Trophoblast cell (in vitro differentiated cells and primary cell): Measurements from ENCODE around the gene FRMPD1.

Source experiments
- DNase-seq, 2 donors: peaks; one replicate each; pipeline ENCODE4 v3.0.0-alpha.2; 2016
- H2AFZ ChIP-seq: 2 replicates; pipeline ENCODE4 v1.6.1; 2013; ENCODE audit warnings: low read length, moderate library complexity, mild to moderate bottlenecking; ENCODE audit not compliant: insufficient read depth, poor library complexity
- H2AK5ac ChIP-seq: 2 replicates; pipeline ENCODE4 v1.6.1; 2013; ENCODE audit warnings: mild to moderate bottlenecking, low read length
- H2BK120ac ChIP-seq: 2 replicates; pipeline ENCODE4 v1.6.1; 2013; ENCODE audit warnings: low read length, mild to moderate bottlenecking, moderate library complexity; ENCODE audit not compliant: insufficient read depth, poor library complexity
- H2BK12ac ChIP-seq: 2 replicates; pipeline ENCODE4 v1.6.1; 2013; ENCODE audit warnings: mild to moderate bottlenecking, low read length, moderate library complexity
- H2BK5ac ChIP-seq: 2 replicates; pipeline ENCODE4 v1.6.1; 2013; ENCODE audit warnings: low read length, low read depth, moderate library complexity, mild to moderate bottlenecking; ENCODE audit not compliant: poor library complexity
- H3K14ac ChIP-seq: 2 replicates; pipeline ENCODE4 v1.6.1; 2013; ENCODE audit warnings: mild to moderate bottlenecking, low read length
- H3K18ac ChIP-seq: 2 replicates; pipeline ENCODE4 v1.6.1; 2013; ENCODE audit warnings: mild to moderate bottlenecking, low read length
- H3K23ac ChIP-seq: 2 replicates; pipeline ENCODE4 v1.6.1; 2013; ENCODE audit warnings: low read length
- H3K27ac ChIP-seq: 2 replicates; pipeline ENCODE4 v1.5.1; 2013; ENCODE audit warnings: low read depth, mild to moderate bottlenecking, inconsistent platforms, low read length, moderate library complexity
- H3K27me3 ChIP-seq: 2 replicates; pipeline ENCODE4 v1.6.1; 2013; ENCODE audit warnings: inconsistent platforms, mild to moderate bottlenecking, low read length, moderate library complexity; ENCODE audit not compliant: insufficient read depth
- H3K36me3 ChIP-seq, 2 experiments: 1 replicate in 1 of 2; 2 replicates in 1 of 2; pipeline ENCODE4 v1.6.1; 2013; ENCODE audit warnings: low read length in 2 of 2, mild to moderate bottlenecking in 2 of 2, moderate library complexity in 1 of 2; ENCODE audit not compliant: insufficient read depth in 2 of 2, control insufficient read depth in 1 of 2
- H3K4ac ChIP-seq: 2 replicates; pipeline ENCODE4 v1.6.1; 2013; ENCODE audit warnings: low read depth, mild to moderate bottlenecking, low read length, moderate library complexity
- H3K4me1 ChIP-seq, 2 experiments: 1 replicate in 1 of 2; 2 replicates in 1 of 2; pipeline ENCODE4 v1.6.1; 2013; ENCODE audit warnings: low read length in 2 of 2, mild to moderate bottlenecking in 2 of 2, moderate library complexity in 1 of 2; ENCODE audit not compliant: insufficient read depth in 2 of 2, control insufficient read depth in 1 of 2
- H3K4me2 ChIP-seq: 2 replicates; pipeline ENCODE4 v1.6.1; 2013; ENCODE audit warnings: inconsistent platforms, mild to moderate bottlenecking, low read length, moderate library complexity
- H3K4me3 ChIP-seq: 2 replicates; pipeline ENCODE4 v1.5.1; 2013; ENCODE audit warnings: mild to moderate bottlenecking, low read depth, low read length, inconsistent platforms
- H3K79me1 ChIP-seq: one replicate; pipeline ENCODE4 v1.6.1; 2013; ENCODE audit warnings: low read length
- H3K79me2 ChIP-seq: 2 replicates; pipeline ENCODE4 v1.6.1; 2013; ENCODE audit warnings: low read length, mild to moderate bottlenecking; ENCODE audit not compliant: control insufficient read depth, insufficient read depth, poor library complexity
- H3K9ac ChIP-seq: 2 replicates; pipeline ENCODE4 v1.6.1; 2013; ENCODE audit warnings: mild to moderate bottlenecking, low read length
- H3K9me3 ChIP-seq: 2 replicates; pipeline ENCODE4 v1.6.1; 2013; ENCODE audit warnings: low read depth, mild to moderate bottlenecking, control low read depth, inconsistent platforms, low read length; ENCODE audit not compliant: insufficient read depth
- H4K12ac ChIP-seq: 2 replicates; pipeline ENCODE4 v1.6.1; 2013; ENCODE audit warnings: low read depth, mild to moderate bottlenecking, low read length, moderate library complexity
- H4K8ac ChIP-seq: 2 replicates; pipeline ENCODE4 v1.6.1; 2013; ENCODE audit warnings: low read depth, mild to moderate bottlenecking, low read length, moderate library complexity
- H4K91ac ChIP-seq: one replicate; pipeline ENCODE4 v1.6.1; 2013; ENCODE audit warnings: low read depth, mild to moderate bottlenecking, low read length, moderate library complexity
- WGBS: extraction: QIAGEN DNeasy Blood & Tissue Kit; methylation state at CpG from one replicate; pipeline ENCODE4 v1.1.7; 2013; ENCODE audit warnings: missing lambda C conversion rate; ENCODE audit not compliant: insufficient read length, insufficient coverage; ENCODE audit errors: extremely low coverage; 5-methylcytosine and 5-hydroxymethylcytosine counted together

FRMPD1 gene

GRCh38 chr9:37776328-37776727, 125.6 kb downstream of the FRMPD1 start:
- Histone ChIP-seq H3K79me1 (no peaks in the 10 kb centered on the region), H3K4ac (no peak overlapping the region), H3K4me2 (no peak overlapping the region), H3K9ac (no peak overlapping the region), H2AK5ac (no peak overlapping the region), H2BK120ac (no peak overlapping the region), H3K36me3 (peaks cover 18 to 40% of the 10 kb centered on the region in 2 experiments), H2AFZ (no peak overlapping the region), H3K27ac (no peak overlapping the region), H3K9me3 (no peaks in the 10 kb centered on the region), H2BK5ac (no peak overlapping the region), H3K18ac (no peak overlapping the region), H4K12ac (no peak overlapping the region), H3K23ac (no peak overlapping the region), H2BK12ac (no peak overlapping the region), H3K27me3 (no peaks in the 10 kb centered on the region), H3K4me3 (no peak overlapping the region), H3K14ac (no peak overlapping the region), H3K4me1 (no peaks in the 10 kb centered on the region), H3K79me2 (no peaks in the 10 kb centered on the region), H4K8ac (no peak overlapping the region), H4K91ac (no peak overlapping the region)
- peak; percentile 78 to 92 for DNase-seq
- WGBS: no CpG with 5 or more reads among the region's 5 CpGs

- Histone ChIP-seq H3K4me2 (no peak overlapping the region), H2BK12ac (no peak overlapping the region), H3K79me1 (no peaks in the 10 kb centered on the region), H3K14ac (no peak overlapping the region), H3K4me3 (no peak overlapping the region), H3K27ac (no peak overlapping the region), H4K12ac (no peak overlapping the region), H2AFZ (no peak overlapping the region), H3K18ac (no peak overlapping the region), H3K9ac (no peak overlapping the region), H3K27me3 (no peaks in the 10 kb centered on the region), H3K9me3 (no peaks in the 10 kb centered on the region), H2BK120ac (no peak overlapping the region), H3K4ac (no peak overlapping the region), H4K91ac (no peak overlapping the region), H2BK5ac (no peak overlapping the region), H3K4me1 (no peaks in the 10 kb centered on the region), H3K36me3 (peaks cover 15 to 43% of the 10 kb centered on the region in 2 experiments), H3K23ac (no peak overlapping the region), H3K79me2 (no peaks in the 10 kb centered on the region), H4K8ac (no peak overlapping the region), H2AK5ac (no peak overlapping the region)
- no peak for DNase-seq
- no CpG with 5 or more reads among the region's 2 CpGs for WGBS
Observed at GRCh38 chr9:37778534-37778933, 127.8 kb downstream of the FRMPD1 start.

GRCh38 chr9:37784291-37784615, 133.5 kb downstream of the FRMPD1 start:
- H3K23ac ChIP-seq: no peak overlapping the region
- H2BK5ac ChIP-seq: no peak overlapping the region
- H3K9ac ChIP-seq: peak overlapping the region; percentile 86
- peak overlapping the region; percentile 53 for H2AFZ ChIP-seq
- DNase-seq: no peak
- H4K12ac ChIP-seq: peak overlapping the region; percentile 56
- no peak overlapping the region for H2BK120ac ChIP-seq
- H3K27me3 ChIP-seq: no peaks in the 10 kb centered on the region
- no peak overlapping the region for H3K18ac ChIP-seq
- no peak overlapping the region for H2BK12ac ChIP-seq
- H3K27ac ChIP-seq: no peak overlapping the region
- H4K91ac ChIP-seq: peak overlapping the region; percentile 64
- H3K79me1 ChIP-seq: peaks cover 3% of the 10 kb centered on the region
- H3K79me2 ChIP-seq: peaks cover 6% of the 10 kb centered on the region
- H3K4ac ChIP-seq: peak overlapping the region; percentile 18
- H3K9me3 ChIP-seq: no peaks in the 10 kb centered on the region
- peaks cover 0 to 5% of the 10 kb centered on the region in 2 experiments for H3K4me1 ChIP-seq
- no peak overlapping the region for H3K14ac ChIP-seq
- H4K8ac ChIP-seq: peak overlapping the region; percentile 87
- H2AK5ac ChIP-seq: no peak overlapping the region
- H3K36me3 ChIP-seq: peaks cover 0 to 13% of the 10 kb centered on the region in 2 experiments
- WGBS: no CpG with 5 or more reads among the region's 6 CpGs
- H3K4me3 ChIP-seq: peak overlapping the region; percentile 96
- peak overlapping the region; percentile 74 for H3K4me2 ChIP-seq

GRCh38 chr9:37784616-37785483, 134.1 kb downstream of the FRMPD1 start, which contains the start of gene EXOSC3:
EXOSC3 (minus strand) TSS chr9:37785064; CDS start chr9:37785044, 20 bp downstream.
- peak within 1 kb of the TSS; percentile 87 for H4K8ac ChIP-seq
- H3K9ac ChIP-seq: peak within 1 kb of the TSS; percentile 86
- peaks cover 3% of the 10 kb centered on the region for H3K79me1 ChIP-seq
- peak within 1 kb of the TSS; percentile 46 for H2AK5ac ChIP-seq
- peak within 1 kb of the TSS; percentile 49 for H2BK120ac ChIP-seq
- H3K14ac ChIP-seq: peak within 1 kb of the TSS; percentile 74
- H3K4ac ChIP-seq: peak within 1 kb of the TSS; percentile 18
- H3K36me3 ChIP-seq: peaks cover 0 to 13% of the 10 kb centered on the region in 2 experiments
- H3K4me1 ChIP-seq: peaks cover 0 to 5% of the 10 kb centered on the region in 2 experiments
- no peak within 1 kb of the TSS for H3K23ac ChIP-seq
- peak; percentile 94 to 96 for DNase-seq
- no peaks in the 10 kb centered on the region for H3K9me3 ChIP-seq
- no peak within 1 kb of the TSS for H2BK5ac ChIP-seq
- peaks cover 6% of the 10 kb centered on the region for H3K79me2 ChIP-seq
- no peak within 1 kb of the TSS for H2BK12ac ChIP-seq
- peak within 1 kb of the TSS; percentile 96 for H3K4me3 ChIP-seq
- H4K91ac ChIP-seq: peak within 1 kb of the TSS; percentile 64
- H2AFZ ChIP-seq: peak within 1 kb of the TSS; percentile 53
- peak within 1 kb of the TSS; percentile 50 for H3K18ac ChIP-seq
- H3K4me2 ChIP-seq: peak within 1 kb of the TSS; percentile 74
- no peak within 1 kb of the TSS for H3K27ac ChIP-seq
- H4K12ac ChIP-seq: peak within 1 kb of the TSS; percentile 56
- WGBS: no CpG with 5 or more reads among the region's 73 CpGs
- no peaks in the 10 kb centered on the region for H3K27me3 ChIP-seq
